A673 (cell line): Measurements from ENCODE around the gene TMEM59L. TPM values are rescaled to one million over a fixed set of nuclear protein-coding genes. Genes with fewer than 3 reads are reported as not detected.

Source experiments
- BruUV-seq: library from RNA; stranded (reverse); fragments of 400-500 nt; replicated peaks from 2 replicates; lab custom pipeline; 2021; lab: Mats Ljungman, UMichigan
- CTCF ChIA-PET: fragments of 300-600 bp; sonication (Branson Sonifier 250); formaldehyde crosslinking; loops from one replicate; lab custom pipeline; 2022; ENCODE audit warnings: antibody characterized with exemption; lab: Charles Lee
- POLR2A ChIA-PET: fragments of 300-600 bp; sonication (Branson Sonifier 250); formaldehyde crosslinking; loops from one replicate; lab custom pipeline; 2022; ENCODE audit warnings: antibody characterized with exemption; ENCODE audit not compliant: low non-redundant PET; lab: Charles Lee
- DNase-seq: peaks from one replicate; pipeline ENCODE4 v3.0.0-alpha.2; 2015; ENCODE audit warnings: low spot score
- H3K27ac ChIP-seq: fragments of 200-600 bp; sonication (generic); 2 replicates; pipeline ENCODE4 v1.5.1; 2016; ENCODE audit warnings: mixed run types, low read depth, mild to moderate bottlenecking, mixed read lengths, antibody characterized with exemption, low read length; ENCODE audit not compliant: poor library complexity, severe bottlenecking
- H3K27me3 ChIP-seq: fragments of 200-600 bp; sonication (generic); replicated peaks from 2 replicates; pipeline ENCODE4 v1.6.1; 2017; ENCODE audit warnings: mixed run types, low read depth, mild to moderate bottlenecking, mixed read lengths, antibody characterized with exemption, low read length; ENCODE audit not compliant: insufficient read depth, poor library complexity
- H3K36me3 ChIP-seq: fragments of 200-600 bp; sonication (generic); 2 replicates; pipeline ENCODE4 v1.6.1; 2016; ENCODE audit warnings: mixed run types, mild to moderate bottlenecking, mixed read lengths, antibody characterized with exemption, low read length; ENCODE audit not compliant: insufficient read depth, poor library complexity, severe bottlenecking
- H3K4me1 ChIP-seq: fragments of 200-600 bp; sonication (generic); 2 replicates; pipeline ENCODE4 v1.6.1; 2017; ENCODE audit warnings: mixed run types, mild to moderate bottlenecking, mixed read lengths, antibody characterized with exemption, low read length; ENCODE audit not compliant: insufficient read depth, poor library complexity, severe bottlenecking
- H3K4me3 ChIP-seq: fragments of 200-600 bp; sonication (generic); 2 replicates; pipeline ENCODE4 v1.5.1; 2016; ENCODE audit warnings: low read depth, mixed run types, mild to moderate bottlenecking, mixed read lengths, low read length; ENCODE audit not compliant: poor library complexity, severe bottlenecking
- H3K9me3 ChIP-seq: fragments of 200-600 bp; sonication (generic); 2 replicates; pipeline ENCODE4 v1.6.1; 2016; ENCODE audit warnings: mixed run types, low read depth, mild to moderate bottlenecking, mixed read lengths, antibody characterized with exemption, low read length; ENCODE audit not compliant: poor library complexity, severe bottlenecking
- CTCF ChIP-seq: fragments of 300-800, 200-600 bp; sonication (generic); conservative IDR thresholded peaks from 2 replicates; pipeline ENCODE4 v1.5.1; 2017; ENCODE audit warnings: low read depth, mild to moderate bottlenecking, antibody characterized with exemption, low read length, moderate library complexity, mixed read lengths
- EZH2 ChIP-seq: fragments of 200-600 bp; sonication (generic); IDR thresholded peaks from 2 replicates; pipeline ENCODE4 v1.6.1; 2017; ENCODE audit warnings: borderline replicate concordance, low read depth, mild to moderate bottlenecking, mixed read lengths, antibody characterized with exemption, low read length; ENCODE audit not compliant: poor library complexity, severe bottlenecking
- intact Hi-C: fragments of 100-400 bp; cut with micrococcal nuclease; formaldehyde crosslinking; loops from one replicate; pipeline ENCODE4 v1.10.0; 2022; ENCODE audit not compliant: unreplicated experiment
- total RNA-seq: library from RNA; stranded (reverse); gene quantifications from 2 replicates; pipeline ENCODE4 v1.2.3, GENCODE V29; 2021

TMEM59L gene
- total RNA-seq, 1 experiment from 2014 or later = 9.3 TPM

GRCh38 chr19:18670312-18670711, 57.6 kb downstream of the TMEM59L start:
- TF ChIP-seq EZH2 (no peak), CTCF (no peak)
- Histone ChIP-seq H3K4me1 (no peaks in the 10 kb centered on the region), H3K27me3 (no peaks in the 10 kb centered on the region), H3K9me3 (no peaks in the 10 kb centered on the region), H3K27ac (no peak overlapping the region), H3K36me3 (peaks cover 14% of the 10 kb centered on the region), H3K4me3 (no peak overlapping the region)
- DNase-seq = no peak
- POLR2A ChIA-PET = no interaction called here
- CTCF ChIA-PET = no interaction called here
- intact Hi-C loops = no loop called here
- TSS peak; percentile 20 for BruUV-seq

Other genes starting within 250 kb of the TMEM59L start
- gene GDF15, start 226.7 kb upstream of the TMEM59L start, total RNA-seq = 4.0 and 4.7 TPM in 2 replicates
- not detected in 2 replicates for gene LRRC25, start 215.2 kb upstream of the TMEM59L start, total RNA-seq
- gene SSBP4, start 193.5 kb upstream of the TMEM59L start, total RNA-seq = 242 and 248 TPM in 2 replicates
- gene ISYNA1, start 174.7 kb upstream of the TMEM59L start, total RNA-seq = 153 and 223 TPM in 2 replicates
- gene ELL, start 90.8 kb upstream of the TMEM59L start, total RNA-seq = 15.8 and 16.4 TPM in 2 replicates
- gene FKBP8, start 69.3 kb upstream of the TMEM59L start, total RNA-seq = 210 and 245 TPM in 2 replicates
- 111 and 114 TPM in 2 replicates for gene KXD1, start 55.0 kb upstream of the TMEM59L start, total RNA-seq
- gene UBA52, start 41.0 kb upstream of the TMEM59L start, total RNA-seq = 1,270 and 1,348 TPM in 2 replicates
- 61.4 and 74.9 TPM in 2 replicates for gene REX1BD, start 24.1 kb upstream of the TMEM59L start, total RNA-seq
- 192 and 305 TPM in 2 replicates for gene CRLF1, start 6.1 kb upstream of the TMEM59L start, total RNA-seq
- gene KLHL26, start 24.2 kb downstream of the TMEM59L start, total RNA-seq = 16.3 and 16.8 TPM in 2 replicates
- 18.1 and 20.3 TPM in 2 replicates for gene CRTC1, start 70.8 kb downstream of the TMEM59L start, total RNA-seq
- gene COMP, start 178.4 kb downstream of the TMEM59L start, total RNA-seq = not detected in 2 replicates
- 78.9 and 83.8 TPM in 2 replicates for gene UPF1, start 219.1 kb downstream of the TMEM59L start, total RNA-seq